H1 (cell line): ENCODE results near the gene NDC80. TPM values are rescaled to one million over a fixed set of nuclear protein-coding genes. Genes with fewer than 3 reads are reported as not detected.

Source experiments
- CTCF ChIA-PET: fragments of 300-600 bp; sonication (Branson Sonifier 250); formaldehyde crosslinking; loops from one replicate; lab custom pipeline; 2021; ENCODE audit not compliant: partially characterized antibody; lab: Charles Lee
- POLR2A ChIA-PET: fragments of 300-600 bp; sonication (Branson Sonifier 250); formaldehyde crosslinking; loops from one replicate; lab custom pipeline; 2021; ENCODE audit warnings: inconsistent platforms; ENCODE audit not compliant: partially characterized antibody; lab: Charles Lee
- DNase-seq, 2 experiments: peaks; one replicate each; pipeline versions ENCODE4 v3.0.0 to v3.0.0-alpha.2; 2010 to 2022; ENCODE audit warnings: low spot score in 2 of 2, low read depth in 1 of 2, mixed read lengths in 1 of 2
- FAIRE-seq: peaks from 2 replicates; lab custom pipeline; 2011; peaks lifted over from hg19 to GRCh38; lab: Jason Lieb, UNC
- H2AFZ ChIP-seq: 2 replicates; pipeline ENCODE4 v1.8.1; 2012; ENCODE audit warnings: low read length, inconsistent platforms
- H2AK5ac ChIP-seq: 2 replicates; pipeline ENCODE4 v1.6.1; 2013; ENCODE audit warnings: low read depth, low read length
- H2BK120ac ChIP-seq: replicated peaks from 2 replicates; pipeline ENCODE3; 2013; ENCODE audit warnings: low read depth, low read length, inconsistent platforms
- H2BK12ac ChIP-seq: 2 replicates; pipeline ENCODE4 v1.6.1; 2013; ENCODE audit warnings: low read depth, low read length
- H2BK15ac ChIP-seq: 2 replicates; pipeline ENCODE4 v1.6.1; 2013; ENCODE audit warnings: low read length
- H2BK20ac ChIP-seq: 2 replicates; pipeline ENCODE4 v1.6.1; 2013; ENCODE audit warnings: low read length
- H2BK5ac ChIP-seq: 2 replicates; pipeline ENCODE4 v1.6.1; 2013; ENCODE audit warnings: low read depth, low read length
- H3K14ac ChIP-seq: 2 replicates; pipeline ENCODE4 v1.6.1; 2013; ENCODE audit warnings: inconsistent platforms; ENCODE audit not compliant: insufficient read length
- H3K18ac ChIP-seq: 2 replicates; pipeline ENCODE4 v1.6.1; 2013; ENCODE audit warnings: low read length; ENCODE audit errors: extremely low read depth
- H3K23ac ChIP-seq: 2 replicates; pipeline ENCODE4 v1.6.1; 2013; ENCODE audit warnings: inconsistent platforms; ENCODE audit not compliant: insufficient read length
- H3K23me2 ChIP-seq: 2 replicates; pipeline ENCODE4 v1.6.1; 2013; ENCODE audit warnings: low read depth, low read length
- H3K27ac ChIP-seq: 2 replicates; pipeline ENCODE4 v1.6.1; 2011; ENCODE audit warnings: low read depth, low read length, inconsistent platforms
- H3K27me3 ChIP-seq, 4 experiments: replicated peaks in 1 of 4; 1 replicate in 1 of 4; 2 replicates in 3 of 4; pipeline versions ENCODE4 v1.6.1 to v1.8.1; 2011 to 2013; ENCODE audit warnings: low read length in 3 of 4, mild to moderate bottlenecking in 3 of 4, inconsistent platforms in 2 of 4, mixed read lengths in 2 of 4, moderate library complexity in 1 of 4; ENCODE audit not compliant: control insufficient read depth in 3 of 4, insufficient read depth in 3 of 4; ENCODE audit errors: extremely low read depth in 1 of 4
- H3K36me3 ChIP-seq, 4 experiments: 2 replicates each; pipeline versions ENCODE4 v1.6.1 to v1.8.1; 2011 to 2013; ENCODE audit warnings: mild to moderate bottlenecking in 4 of 4, low read length in 3 of 4, moderate library complexity in 2 of 4, control low read depth in 1 of 4, inconsistent platforms in 1 of 4; ENCODE audit not compliant: insufficient read depth in 4 of 4, control insufficient read depth in 2 of 4
- H3K4ac ChIP-seq: replicated peaks from 2 replicates; pipeline ENCODE3; 2013; ENCODE audit warnings: low read length, low read depth, mixed read lengths, inconsistent platforms; ENCODE audit not compliant: insufficient read length
- H3K4me1 ChIP-seq, 4 experiments: replicated peaks in 1 of 4; 1 replicate in 1 of 4; 2 replicates in 3 of 4; pipeline versions ENCODE4 v1.6.1 to v1.8.1; 2011 to 2013; ENCODE audit warnings: low read length in 3 of 4, inconsistent platforms in 2 of 4, mixed read lengths in 1 of 4; ENCODE audit not compliant: insufficient read depth in 4 of 4, control insufficient read depth in 3 of 4
- H3K4me2 ChIP-seq, 2 experiments: 2 replicates each; pipeline versions ENCODE4 v1.6.1 to v1.8.1; 2011 to 2013; ENCODE audit warnings: low read depth in 2 of 2, low read length in 2 of 2, control low read depth in 1 of 2, inconsistent platforms in 1 of 2, mild to moderate bottlenecking in 1 of 2; ENCODE audit not compliant: insufficient read depth in 1 of 2
- H3K4me3 ChIP-seq, 4 experiments: fragments of 200-600, 300-600 bp in 1 of 4; sonication (generic), shearing (Covaris generic), sonication (Bioruptor Twin) in 1 of 4; 2 replicates each; pipeline versions ENCODE4 v1.5.1 to v1.8.1; 2011 to 2016; ENCODE audit warnings: low read length in 4 of 4, low read depth in 3 of 4, control low read depth in 2 of 4, inconsistent platforms in 2 of 4, mild to moderate bottlenecking in 2 of 4, mixed read lengths in 1 of 4, moderate library complexity in 1 of 4; ENCODE audit not compliant: insufficient read depth in 2 of 4; ENCODE audit errors: extremely low read depth in 1 of 4
- H3K56ac ChIP-seq: replicated peaks from 2 replicates; pipeline ENCODE3; 2013; ENCODE audit warnings: low read depth, mild to moderate bottlenecking, mixed read lengths, low read length, inconsistent platforms; ENCODE audit not compliant: insufficient read length
- H3K79me1 ChIP-seq: 2 replicates; pipeline ENCODE4 v1.6.1; 2013; ENCODE audit warnings: low read depth, low read length, control low read depth
- H3K79me2 ChIP-seq, 2 experiments: 2 replicates each; pipeline versions ENCODE4 v1.6.1 to v1.8.1; 2012 to 2013; ENCODE audit warnings: low read length in 2 of 2, mild to moderate bottlenecking in 2 of 2, inconsistent platforms in 1 of 2; ENCODE audit not compliant: insufficient read depth in 2 of 2, control insufficient read depth in 1 of 2
- H3K9ac ChIP-seq, 4 experiments: replicated peaks in 1 of 4; 1 replicate in 1 of 4; 2 replicates in 3 of 4; pipeline versions ENCODE4 v1.6.1 to v1.8.1; 2011 to 2013; ENCODE audit warnings: low read depth in 3 of 4, low read length in 3 of 4, control low read depth in 2 of 4, mild to moderate bottlenecking in 2 of 4, moderate library complexity in 2 of 4, inconsistent platforms in 1 of 4; ENCODE audit errors: extremely low read depth in 1 of 4
- H3K9me3 ChIP-seq, 2 experiments: 2 replicates each; pipeline versions ENCODE4 v1.6.1 to v1.8.1; 2012 to 2013; ENCODE audit warnings: mild to moderate bottlenecking in 2 of 2, moderate library complexity in 2 of 2, control low read depth in 1 of 2, inconsistent platforms in 1 of 2, low read depth in 1 of 2, low read length in 1 of 2, mixed read lengths in 1 of 2; ENCODE audit not compliant: insufficient read depth in 2 of 2
- H4K20me1 ChIP-seq, 2 experiments: replicated peaks in 1 of 2; 2 replicates each; pipeline versions ENCODE3 to v1.8.1; 2011 to 2013; ENCODE audit warnings: inconsistent platforms in 2 of 2, low read length in 2 of 2, mild to moderate bottlenecking in 1 of 2; ENCODE audit not compliant: insufficient read depth in 2 of 2, control insufficient read depth in 1 of 2
- H4K5ac ChIP-seq: 2 replicates; pipeline ENCODE4 v1.6.1; 2013; ENCODE audit warnings: low read length, low read depth, mixed read lengths, inconsistent platforms; ENCODE audit not compliant: insufficient read length
- H4K8ac ChIP-seq: 2 replicates; pipeline ENCODE4 v1.8.0; 2013; ENCODE audit warnings: mild to moderate bottlenecking, moderate library complexity, low read length, inconsistent platforms; ENCODE audit not compliant: insufficient read depth; ENCODE audit errors: extremely low read depth
- H4K91ac ChIP-seq: replicated peaks from 2 replicates; pipeline ENCODE3; 2013; ENCODE audit warnings: low read length, mixed read lengths, inconsistent platforms; ENCODE audit not compliant: insufficient read length
- MAX ChIP-seq: IDR thresholded peaks from 2 replicates; pipeline ENCODE4 v1.6.1; 2012; ENCODE audit warnings: inconsistent platforms
- WGBS, 2 experiments: shearing (Covaris generic) in 1 of 2; methylation state at CpG; one replicate each; pipeline versions ENCODE4 v1.1.6 to v1.1.7; 2013 to 2015; ENCODE audit warnings: low lambda C conversion rate in 2 of 2, mixed read lengths in 2 of 2, inconsistent platforms in 1 of 2, low coverage in 1 of 2, missing lambda C conversion rate in 1 of 2; ENCODE audit not compliant: insufficient replicate concordance in 2 of 2, insufficient coverage in 1 of 2, insufficient read length in 1 of 2; ENCODE audit errors: extremely low coverage in 1 of 2, missing lambda C conversion rate in 1 of 2; 5-methylcytosine and 5-hydroxymethylcytosine counted together
- polyA plus RNA-seq, 7 experiments: library from polyadenylated mRNA; depleted of rRNA in 3 of 7; stranded (reverse) in 5 of 7; unstranded in 2 of 7; fragments of >200 nt in 5 of 7; fragments of 200-250 nt in 2 of 7; gene quantifications; 1 replicate in 5 of 7; 2 replicates in 1 of 7; 4 replicates in 1 of 7; pipeline versions ENCODE4 v1.2.1 to v1.2.3, GENCODE V29; 2011 to 2013; ENCODE audit warnings: missing spikeins in 2 of 7, mixed read lengths in 2 of 7
- total RNA-seq: library from RNA; stranded (reverse); fragmentation: NEBNext Ultra II Directional; extraction: Animal tissue kit (Norgen Biotek cat#: 25700); gene quantifications from 2 replicates; pipeline ENCODE4 v1.2.1, GENCODE V29; 2021

NDC80 gene
- total and polyA plus RNA-seq, 2 of the 8 experiments (the other 6 are each of a cell fraction or from before 2014, with no cell fraction given): 11.0 to 45.0 TPM

GRCh38 chr18:2537296-2537695 lies 34.1 kb upstream of the NDC80 start:
- POLR2A ChIA-PET: interaction anchor here (1.2 kb wide), 1 partner anchor 10 kb away, joined by 3 read pairs; no protein-coding TSS in a partner anchor
- no peak for FAIRE-seq
- Histone ChIP-seq H3K36me3 (peaks cover 0 to 3% (median 0%) of the 10 kb centered on the region in 4 experiments; a peak in 2 of 8 replicates), H3K79me2 (no peaks in the 10 kb centered on the region), H2BK120ac (no peak overlapping the region), H3K9ac (no peak overlapping the region), H4K5ac (no peak overlapping the region), H3K9me3 (0 out of 4 replicates have a peak, but pooled peaks cover 0 to 1% of the 10 kb centered on the region in 2 experiments), H3K27ac (no peak overlapping the region), H2BK15ac (no peak overlapping the region), H2BK12ac (no peak overlapping the region), H3K23me2 (no peaks in the 10 kb centered on the region), H3K18ac (no peak overlapping the region), H2AK5ac (no peak overlapping the region), H3K56ac (no peak overlapping the region), H3K14ac (no peak overlapping the region), H2BK5ac (no peak overlapping the region), H3K23ac (no peak overlapping the region), H4K20me1 (no peaks in the 10 kb centered on the region), H3K27me3 (no peaks in the 10 kb centered on the region), H2AFZ (no peak overlapping the region), H3K79me1 (no peaks in the 10 kb centered on the region), H3K4me2 (no peak overlapping the region), H3K4me3 (no peak overlapping the region), H4K91ac (no peak overlapping the region), H3K4me1 (no peaks in the 10 kb centered on the region), H4K8ac (no peak overlapping the region), H2BK20ac (no peak overlapping the region), H3K4ac (no peak overlapping the region)
- CTCF ChIA-PET: interaction anchor here (0.8 to 1.1 kb wide), 3 partner anchors 200 to 789 kb away, joined by 3 to 5 read pairs (median 3); no protein-coding TSS in a partner anchor
- TF ChIP-seq MAX: no peak
- 61% methylated on average over 3 of the region's 3 CpGs; no CpG with 5 or more reads in 1 of the 2 experiments for WGBS, 2 experiments
- no peak for DNase-seq
